Ishikawa (cell line): ENCODE measurements around the gene LPGAT1.

Experiments
- CREB1 ChIP-seq: IDR thresholded peaks from 2 replicates; pipeline ENCODE4 v1.6.1; 2012; ENCODE audit warnings: low read depth
- EP300 ChIP-seq: IDR thresholded peaks from 2 replicates; pipeline ENCODE4 v1.6.1; 2012; ENCODE audit warnings: borderline replicate concordance
- FOXM1 ChIP-seq: IDR thresholded peaks from 2 replicates; pipeline ENCODE4 v1.6.1; 2012; ENCODE audit warnings: low read depth, borderline replicate concordance
- RAD21 ChIP-seq: IDR thresholded peaks from 2 replicates; pipeline ENCODE4 v1.6.1; 2012; ENCODE audit warnings: low read depth
- YY1 ChIP-seq: IDR thresholded peaks from 2 replicates; pipeline ENCODE4 v1.6.1; 2012; ENCODE audit warnings: low read depth
- TF ChIP-seq, protein P1 (sequence below): IDR thresholded peaks from 2 replicates; pipeline ENCODE4 v1.6.1; 2012

DNA sequence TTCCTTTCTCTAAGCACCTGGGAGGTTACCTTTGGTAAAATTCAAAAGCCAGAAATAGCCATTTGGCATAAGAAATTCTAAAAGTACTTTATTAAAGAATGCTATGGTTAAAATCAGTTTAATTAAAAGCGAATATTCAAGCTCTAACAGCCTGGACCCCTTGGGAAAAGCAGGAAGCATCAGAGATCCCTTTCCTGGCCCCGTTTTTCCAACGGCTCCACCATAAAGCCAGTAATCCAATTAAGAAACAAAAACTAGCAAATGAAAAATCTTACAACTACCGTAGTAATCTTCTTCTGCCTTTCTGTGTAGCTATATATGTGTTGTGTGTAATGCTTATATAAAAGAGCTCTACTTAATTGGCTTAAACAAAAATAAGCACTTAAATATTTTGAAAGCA is 121.6 kb downstream of the LPGAT1 start:
- TF ChIP-seq RAD21 (no peak), FOXM1 (no peak), EP300 (no peak), YY1 (no peak), CREB1 (no peak)
- TF ChIP-seq, protein P1, sequence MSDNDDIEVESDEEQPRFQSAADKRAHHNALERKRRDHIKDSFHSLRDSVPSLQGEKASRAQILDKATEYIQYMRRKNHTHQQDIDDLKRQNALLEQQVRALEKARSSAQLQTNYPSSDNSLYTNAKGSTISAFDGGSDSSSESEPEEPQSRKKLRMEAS, result no peak
